Stimulated activated CD4-positive, alpha-beta T cell treated with anti-CD3 and anti-CD28 coated beads, Interleukin-4, amount 100 ng/mL, for 48 hours (primary cell): ENCODE results near the gene EMD.
A peak's percentile ranks its signal among the peaks of the same experiment; 100 is the strongest.
"Not testable (repeated sequence)": the region's sequence is repeated elsewhere in the genome, so short reads cannot be mapped to it uniquely, and the experiment has no call there.

Source experiments
- DNase-seq, 2 donors: peaks; one replicate each; pipeline ENCODE4 v3.0.0-alpha.2; 2020; ENCODE audit warnings: low read depth in 2 of 2

Gene EMD

GRCh38 chrX:154378799-154379568, at the start of gene EMD:
Gene EMD, plus strand, starts transcription at chrX:154379295. Its CDS starts 190 bp downstream, at chrX:154379485.
- peak; percentile 90 to 93 for DNase-seq

- DNase-seq = no peak
Measured at GRCh38 chrX:154332561-154332960, 46.5 kb upstream of the EMD start.

GRCh38 chrX:154333116-154333515, 46.0 kb upstream of the EMD start:
- DNase-seq = no peak

GRCh38 chrX:154333837-154334271, 45.2 kb upstream of the EMD start:
- DNase-seq = no peak

DNA sequence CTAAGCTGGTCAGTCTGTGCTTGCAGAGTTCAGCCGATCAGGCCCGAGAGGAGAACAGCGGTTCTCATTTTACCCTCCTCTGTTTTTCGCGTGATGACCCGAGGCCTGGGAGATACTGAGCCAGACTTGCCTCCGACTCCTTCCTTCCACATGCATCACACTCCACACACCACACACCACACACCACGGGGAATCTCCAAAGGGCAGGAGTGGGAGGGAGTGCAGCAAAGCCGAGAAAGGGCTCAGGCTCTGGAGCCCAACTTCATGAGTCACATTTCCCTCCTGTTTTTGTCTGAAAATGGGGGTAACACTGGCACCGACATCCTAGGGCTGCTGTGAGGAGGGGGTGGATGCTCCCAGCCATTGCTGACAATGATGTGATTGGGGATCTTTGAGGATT, 44.6 kb upstream of the EMD start:
- no peak for DNase-seq

DNA sequence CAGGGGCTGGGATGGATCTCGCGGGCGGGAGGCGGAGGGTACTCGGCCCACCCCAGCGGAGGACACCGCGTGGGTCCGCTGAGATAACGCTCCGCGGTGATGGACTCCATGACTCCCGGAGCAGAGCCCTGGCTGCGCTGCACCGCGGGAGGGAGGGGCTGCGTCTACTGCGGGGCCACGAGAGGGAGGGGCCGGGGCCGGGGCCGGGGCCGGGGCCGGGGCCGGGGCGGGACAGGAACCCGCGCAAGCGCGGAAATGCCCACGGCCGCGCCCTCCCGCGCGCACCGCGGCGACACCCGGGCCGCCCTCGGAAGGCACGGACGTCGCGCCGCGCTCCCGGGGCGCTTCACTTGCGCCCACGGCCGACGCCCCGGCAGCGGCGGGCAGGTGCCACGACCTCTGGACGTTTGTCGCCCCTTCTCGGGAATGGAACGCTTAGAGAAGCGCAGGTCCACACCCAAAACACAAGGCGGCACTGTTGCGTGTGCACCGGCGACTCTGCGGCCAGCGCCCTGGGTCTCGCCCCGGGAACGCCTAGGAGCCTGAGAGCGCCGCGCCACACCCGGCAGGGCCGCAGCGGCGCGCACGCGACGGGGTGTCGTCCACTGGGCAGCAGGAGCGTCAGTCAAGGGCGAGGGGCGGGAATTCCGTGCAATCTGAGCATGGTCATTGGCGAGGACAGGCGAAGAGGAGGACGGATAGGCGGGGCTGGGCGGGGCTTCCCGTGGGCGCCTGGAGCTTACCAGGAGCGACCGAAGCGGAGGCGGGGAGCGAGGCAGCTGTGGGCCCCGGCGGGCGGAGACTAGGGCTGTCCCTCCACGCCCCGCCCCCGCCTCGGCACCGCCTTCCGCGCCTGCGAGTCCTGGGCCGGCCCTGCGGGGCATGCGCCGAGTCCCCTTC, 37.4 kb upstream of the EMD start:
- not testable (repeated sequence) for DNase-seq

- DNase-seq = not testable (repeated sequence)
Measured at GRCh38 chrX:154343063-154343462, 36.0 kb upstream of the EMD start.

DNA sequence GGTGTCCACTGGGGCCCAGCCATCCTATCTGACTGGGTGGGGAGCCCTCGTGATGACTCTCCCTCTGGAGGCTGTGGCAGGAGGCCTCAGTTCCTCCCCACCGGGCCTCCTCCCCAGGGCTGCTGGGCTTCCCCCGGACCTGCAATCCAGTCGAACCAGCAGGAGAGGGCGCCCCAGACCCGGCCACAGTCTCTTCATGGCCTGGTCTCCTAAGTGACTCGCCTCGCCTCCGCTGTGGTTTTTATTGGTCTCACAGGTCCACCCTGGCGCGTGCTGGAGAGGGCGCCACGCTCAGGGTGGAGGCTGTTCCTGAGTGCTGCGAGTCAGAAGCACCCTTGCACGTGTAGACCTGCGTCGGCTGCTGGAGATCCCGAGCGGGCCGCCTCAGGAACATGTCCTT, 35.5 kb upstream of the EMD start:
- not testable (repeated sequence) for DNase-seq

DNA sequence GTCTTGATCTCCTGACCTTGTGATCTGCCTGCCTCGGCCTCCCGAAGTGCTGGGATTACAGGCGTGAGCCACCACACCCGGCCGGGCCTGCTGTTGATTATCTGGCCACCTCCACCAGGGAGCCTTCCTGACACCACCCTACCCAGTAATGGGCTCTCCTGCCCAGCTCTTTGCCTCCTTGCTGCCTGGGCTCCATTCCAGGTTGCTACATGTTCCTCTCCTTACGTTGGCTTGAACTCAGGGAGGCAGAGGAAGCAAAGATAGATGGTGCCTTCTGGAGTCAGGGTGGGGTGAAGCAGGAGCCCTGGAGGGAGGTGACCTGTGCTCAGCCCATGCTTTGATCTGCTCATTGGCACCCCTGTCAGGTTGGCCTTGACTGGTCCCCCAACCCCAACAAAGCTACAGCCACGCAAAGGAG, 31.0 kb upstream of the EMD start:
- no peak for DNase-seq

DNA sequence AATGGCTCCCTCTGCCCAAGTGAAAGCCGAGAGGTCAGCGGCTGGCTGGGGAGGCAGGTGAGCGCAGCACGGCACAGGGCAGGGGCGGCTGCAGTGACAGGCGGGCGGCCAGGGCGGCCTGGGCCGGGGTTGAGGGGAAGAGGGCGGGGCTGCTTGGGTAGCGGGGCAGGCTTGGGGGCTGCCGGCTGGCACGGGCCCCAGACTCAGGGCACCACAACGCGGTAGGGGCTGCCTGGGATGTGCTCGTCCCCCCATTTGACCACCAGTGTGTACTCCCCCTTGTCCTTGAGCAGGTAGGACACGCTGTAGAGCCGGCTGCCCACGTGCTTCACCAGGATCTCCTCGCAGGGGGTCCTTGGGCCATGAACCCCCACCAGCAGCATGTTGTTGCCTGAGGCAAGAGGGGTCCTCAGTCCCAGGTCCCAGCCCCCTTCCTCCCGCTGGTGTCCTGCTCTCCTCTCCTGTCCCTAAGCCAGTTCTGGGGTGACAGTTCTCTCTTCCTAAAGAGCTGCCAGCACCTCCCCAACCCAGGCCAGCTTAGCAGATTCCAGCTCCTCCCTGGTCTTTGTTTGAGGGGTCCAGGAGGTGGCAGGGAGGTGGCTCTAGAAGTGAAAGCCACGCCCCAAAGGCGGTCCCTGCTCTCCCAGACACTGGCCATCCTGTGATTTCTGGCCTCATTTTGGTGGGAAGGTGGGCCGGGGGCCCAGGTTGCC, 30.3 kb upstream of the EMD start:
- no peak for DNase-seq

DNA sequence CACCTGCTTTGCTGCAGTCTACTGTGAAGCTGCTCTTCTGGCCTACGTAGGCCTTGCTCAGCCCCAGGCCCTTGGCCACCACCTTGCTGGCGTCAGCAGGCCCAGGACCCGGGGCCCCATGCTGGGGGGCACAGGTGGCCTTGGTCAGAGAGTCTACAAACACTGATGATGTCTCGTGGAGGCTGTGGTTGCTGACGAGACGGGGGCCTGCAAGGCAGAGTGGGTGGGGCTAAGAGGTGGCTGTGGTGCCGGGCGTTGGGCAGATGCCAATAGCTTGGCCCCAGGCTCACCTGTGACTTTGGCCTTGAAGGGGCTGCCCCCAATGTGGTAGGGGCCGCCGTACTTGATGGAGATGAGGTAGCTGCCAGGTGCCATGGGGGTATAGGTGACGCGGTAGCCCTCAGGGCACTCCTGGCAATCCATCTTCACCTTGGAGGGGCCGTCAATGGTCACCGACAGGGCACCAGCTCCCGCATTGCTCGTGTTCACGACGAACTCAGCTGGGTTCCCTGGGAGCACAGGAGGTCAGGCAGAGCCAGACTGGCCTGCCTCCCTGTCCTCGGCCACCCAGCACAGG, 29.6 kb upstream of the EMD start:
- DNase-seq = no peak

- DNase-seq = no peak
Measured at GRCh38 chrX:154349979-154350378, 29.1 kb upstream of the EMD start.

DNA sequence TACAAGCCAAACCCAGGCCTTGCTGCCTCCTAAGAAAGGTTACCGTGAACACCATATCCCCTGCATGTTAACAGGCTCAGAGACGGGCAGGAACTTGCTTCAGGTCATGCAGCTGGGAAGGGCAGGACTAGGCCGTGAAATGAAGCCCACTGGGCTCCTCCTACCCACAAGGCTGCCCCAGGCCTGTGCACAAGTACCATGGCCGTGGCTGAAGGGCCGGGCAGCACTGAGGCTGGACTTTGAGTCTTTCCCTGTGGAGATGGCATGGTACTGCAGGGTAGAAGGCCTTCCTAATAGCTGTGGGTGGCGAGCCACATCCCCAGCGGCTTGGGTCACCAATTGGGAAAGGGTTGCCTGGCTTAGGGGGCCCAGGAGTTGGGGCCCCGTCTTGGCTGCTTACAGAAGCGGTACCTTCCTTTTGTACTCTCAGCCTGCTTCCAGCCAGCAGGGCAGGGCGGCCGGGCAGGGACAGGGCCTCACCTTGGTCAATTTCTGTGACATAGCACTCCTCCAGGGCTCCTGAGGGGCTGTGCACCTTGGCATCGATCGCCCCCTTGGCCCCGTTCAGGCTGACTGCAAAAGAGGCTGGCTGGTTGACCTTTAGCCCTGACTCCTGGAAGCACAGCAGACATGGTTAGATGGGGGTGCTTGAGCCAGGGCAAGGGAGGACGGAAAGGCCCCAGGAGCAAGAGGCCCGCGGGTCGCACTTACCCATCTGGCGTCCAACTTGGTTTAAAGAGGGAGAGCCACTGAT, 28.5 kb upstream of the EMD start:
- DNase-seq = no peak

DNA sequence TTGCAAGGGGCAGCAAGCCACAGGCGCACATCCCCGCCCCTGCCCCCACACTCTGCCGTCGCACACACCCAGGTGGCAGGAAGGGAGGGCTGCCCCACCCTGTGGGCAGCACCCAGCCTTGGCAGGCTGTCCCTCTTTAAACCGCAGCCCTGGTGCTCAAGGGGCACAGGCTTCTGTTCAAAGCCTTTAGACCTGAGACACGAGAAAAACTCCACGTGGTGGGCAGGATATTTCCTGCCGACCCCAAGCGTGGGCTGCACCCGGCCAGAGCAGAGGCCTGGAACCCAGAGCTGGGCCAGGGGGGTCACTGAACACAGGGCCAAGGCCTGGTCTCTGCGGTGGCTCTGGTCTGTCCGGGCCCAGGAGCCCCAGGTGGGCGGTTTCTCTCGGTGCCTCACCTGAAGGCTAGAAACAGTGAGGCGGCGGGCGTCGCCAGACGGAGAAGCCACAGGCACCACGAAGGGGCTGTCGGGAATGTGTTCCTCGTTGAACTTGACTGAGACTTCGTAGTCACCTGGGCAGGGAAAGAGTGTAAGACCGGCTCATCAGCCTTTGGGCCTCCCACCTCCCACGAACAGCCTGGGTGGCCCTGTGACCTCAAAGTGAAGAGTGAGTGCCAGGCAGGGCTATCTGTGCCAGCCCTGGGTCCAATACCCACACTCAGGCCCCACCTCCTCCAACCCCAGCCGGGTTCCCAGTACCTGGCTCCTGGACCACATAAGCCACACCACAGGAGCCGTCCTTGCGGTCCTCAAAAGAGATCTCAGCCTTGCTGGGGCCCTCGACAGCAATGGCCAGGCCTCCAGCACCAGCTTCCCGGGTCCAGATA, 27.7 kb upstream of the EMD start:
- no peak for DNase-seq

GRCh38 chrX:154352012-154352401, 27.1 kb upstream of the EMD start:
- DNase-seq = no peak

GRCh38 chrX:154352466-154352865, 26.6 kb upstream of the EMD start:
- no peak for DNase-seq

DNA sequence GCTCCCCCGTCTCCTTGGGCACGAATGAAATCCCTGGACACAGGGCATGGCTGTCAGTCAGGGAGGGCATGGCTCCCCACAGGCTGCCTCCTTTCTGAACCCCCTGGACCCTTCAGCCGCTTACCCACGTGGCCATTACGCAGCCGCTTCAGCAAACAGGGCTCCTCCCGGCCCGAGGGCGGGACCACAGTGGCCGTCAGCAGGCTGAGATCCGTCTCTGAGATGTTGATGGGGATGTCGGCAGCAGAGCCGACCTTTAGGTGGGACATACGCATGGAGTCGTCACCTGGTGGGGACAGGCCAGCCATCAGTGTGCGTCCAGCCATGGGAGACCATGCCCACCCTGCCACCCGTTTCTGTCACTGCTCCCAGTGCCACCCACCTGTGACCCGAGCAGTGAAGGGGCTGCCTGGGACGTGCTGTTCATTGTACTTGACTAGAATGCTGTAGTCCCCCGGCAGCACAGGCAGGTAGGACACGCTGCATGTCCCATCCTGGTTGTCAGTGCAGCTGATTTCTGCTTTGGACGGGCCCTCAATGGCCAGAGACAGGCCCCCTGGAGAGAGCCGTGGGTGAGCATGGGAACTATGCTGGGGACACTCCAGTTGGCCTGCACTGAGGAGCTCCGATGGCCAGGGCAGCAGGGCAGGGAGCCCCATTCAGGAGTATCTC, 25.8 kb upstream of the EMD start:
- DNase-seq = no peak

- DNase-seq = no peak
Measured at GRCh38 chrX:154354013-154354412, 25.1 kb upstream of the EMD start.

DNA sequence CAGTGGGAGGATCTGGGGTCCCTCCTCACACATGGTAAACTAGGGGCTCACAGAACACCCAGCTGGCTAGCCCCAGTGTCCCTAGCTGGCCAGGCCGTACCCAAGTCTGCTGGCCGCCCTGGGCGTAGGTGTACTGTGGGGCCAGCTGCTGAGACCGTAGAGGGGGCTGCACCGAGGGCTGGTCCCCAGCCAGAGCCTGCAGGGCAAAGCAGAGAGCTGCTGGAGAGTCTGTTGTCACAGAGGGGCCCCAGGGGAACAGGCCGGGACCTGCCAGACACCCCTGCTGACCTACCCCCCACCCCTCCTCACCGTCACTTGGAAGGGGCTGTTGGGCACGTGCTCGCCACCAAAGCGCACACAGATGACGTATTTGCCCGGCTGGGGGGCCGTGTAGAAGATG, 24.6 kb upstream of the EMD start:
- DNase-seq = no peak
